GM21825 (cell line): ENCODE measurements around the gene ITGA5.

Source experiments
- ATAC-seq: cut with Tn5 transposase; IDR thresholded peaks from one replicate; pipeline ENCODE4 v1.9.1; 2021; ENCODE audit warnings: mild to moderate bottlenecking, moderate library complexity; ENCODE audit not compliant: unreplicated experiment

ITGA5 gene

DNA sequence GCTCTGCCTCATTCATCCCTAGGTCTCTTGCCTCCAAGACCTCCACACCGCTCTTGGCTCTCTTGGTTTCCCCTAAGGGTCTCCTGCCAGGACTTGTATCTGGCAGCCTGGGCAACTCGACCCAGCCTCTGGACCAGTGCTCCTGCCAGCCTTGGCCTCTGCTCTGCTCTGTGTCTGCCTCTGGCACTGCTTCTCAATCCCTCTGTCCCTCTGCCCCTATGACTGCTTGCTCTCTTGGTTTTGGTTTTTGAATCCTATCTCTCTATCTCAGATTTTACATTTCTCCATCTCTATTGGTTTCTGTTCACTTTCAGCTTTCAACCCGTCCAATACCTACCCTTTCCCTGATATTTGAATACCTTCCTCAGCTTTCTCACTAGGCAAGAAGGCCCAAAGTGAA, 6.3 kb downstream of the ITGA5 start:
- no peak for ATAC-seq

GRCh38 chr12:54412348-54412747, 6.7 kb downstream of the ITGA5 start:
- no peak for ATAC-seq

DNA sequence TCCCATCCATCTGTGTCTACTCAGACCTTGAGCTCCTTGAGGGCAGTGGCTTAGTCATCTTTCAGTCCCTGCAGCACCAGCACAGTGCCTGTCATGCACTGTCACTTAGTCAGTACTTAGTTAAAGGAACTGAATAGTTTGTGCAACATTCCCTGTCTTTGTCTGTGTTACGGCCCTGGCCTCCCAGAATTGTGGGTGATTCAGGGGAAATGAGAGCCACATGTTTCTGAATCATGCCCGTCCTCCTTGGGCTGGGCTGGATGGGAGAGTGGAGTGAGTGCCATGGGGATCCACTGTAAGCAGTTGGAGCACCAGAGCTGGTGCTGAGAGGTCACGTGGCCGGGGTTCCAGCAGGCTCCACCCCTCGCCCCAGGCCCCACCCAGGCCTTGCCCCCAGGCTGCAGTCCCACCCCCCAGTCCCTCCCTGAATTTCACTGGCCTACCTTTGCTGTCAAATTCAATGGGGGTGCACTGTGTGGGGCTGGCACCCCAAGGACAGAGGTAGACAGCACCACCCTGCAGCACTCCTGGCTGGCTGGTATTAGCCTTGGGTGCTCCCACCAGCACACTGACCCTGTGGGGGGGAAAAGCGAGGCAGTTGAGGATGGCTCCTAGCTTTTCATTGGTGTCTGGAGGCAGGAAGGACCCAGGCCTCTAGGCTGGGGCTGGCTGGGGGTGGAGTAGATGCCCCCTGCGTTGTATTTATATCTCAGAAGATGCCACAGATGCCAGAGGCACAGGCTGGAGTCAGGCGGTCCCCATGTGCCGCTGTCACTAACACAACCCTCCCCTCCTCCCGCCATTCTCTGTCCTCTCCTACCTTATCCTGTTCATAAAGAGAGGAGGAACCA, 7.5 kb downstream of the ITGA5 start:
- ATAC-seq = no peak

GRCh38 chr12:54409267-54409666, 9.8 kb downstream of the ITGA5 start:
- ATAC-seq = no peak

- no peak for ATAC-seq
Observed at GRCh38 chr12:54407183-54407905, 11.7 kb downstream of the ITGA5 start.

GRCh38 chr12:54405573-54405972, 13.5 kb downstream of the ITGA5 start:
- no peak for ATAC-seq

DNA sequence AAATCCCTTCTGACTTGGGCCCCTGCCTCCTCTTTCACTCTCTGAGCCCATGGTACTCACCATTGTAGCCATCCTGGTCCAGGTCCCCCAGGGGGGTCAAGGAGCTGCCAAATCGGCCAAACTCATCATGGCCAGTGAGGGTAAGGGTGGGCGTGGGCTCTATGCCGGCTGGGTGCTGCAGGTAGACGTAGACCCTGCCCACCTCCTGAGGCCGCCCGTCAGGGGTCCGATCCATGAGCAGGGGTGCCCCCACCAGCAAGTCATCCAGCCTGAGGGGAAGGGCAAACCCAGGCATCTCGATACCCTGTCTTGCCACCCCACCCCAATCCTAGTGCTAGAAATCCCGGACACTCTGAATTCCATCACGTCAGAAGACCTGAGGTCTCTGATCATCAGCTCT, 14.0 kb downstream of the ITGA5 start:
- ATAC-seq = no peak

DNA sequence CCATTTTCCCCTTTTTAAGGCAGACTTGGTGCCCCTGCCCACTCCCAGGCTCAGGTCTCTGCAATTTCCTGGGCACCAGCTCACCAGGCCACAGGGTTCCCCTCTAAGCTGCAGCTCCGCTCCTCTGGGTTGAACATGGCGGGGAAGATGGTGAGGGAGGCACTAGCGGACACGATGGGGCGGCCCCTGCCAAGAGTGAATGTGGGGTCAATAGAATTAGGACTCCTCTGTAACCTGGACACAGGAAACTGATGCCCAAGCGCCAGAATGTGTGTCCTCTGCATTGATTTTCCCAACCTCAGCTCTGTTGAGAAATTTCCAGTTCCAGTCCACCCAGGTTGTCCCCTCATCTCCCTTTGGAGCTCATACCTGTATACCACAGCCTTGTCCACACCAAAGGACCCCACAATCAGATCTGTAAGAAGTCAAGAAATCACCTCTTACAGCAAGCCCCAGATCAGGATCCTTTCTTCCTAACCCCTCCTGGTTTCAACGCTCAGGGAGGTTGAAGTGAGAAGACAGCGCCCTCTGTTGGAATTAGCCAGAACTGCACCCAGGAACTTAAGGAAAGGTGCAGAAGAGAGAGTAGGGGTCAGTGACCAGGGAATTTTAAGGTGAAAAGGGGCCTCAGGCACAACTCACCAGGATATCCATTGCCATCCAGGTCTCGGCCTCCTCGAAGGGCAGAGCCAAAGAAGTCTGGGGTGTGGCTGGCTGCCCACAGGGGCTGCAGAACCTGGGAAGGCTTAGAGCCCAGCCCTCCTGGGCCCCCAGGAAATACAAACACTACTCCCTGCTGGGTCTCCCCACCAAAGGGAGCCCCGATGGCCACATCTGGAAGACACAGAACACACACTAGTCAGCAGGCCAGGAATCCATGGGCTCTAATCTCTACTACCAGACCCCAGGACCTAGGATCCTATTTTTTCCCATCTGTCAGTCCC, 14.7 kb downstream of the ITGA5 start:
- ATAC-seq = no peak

DNA sequence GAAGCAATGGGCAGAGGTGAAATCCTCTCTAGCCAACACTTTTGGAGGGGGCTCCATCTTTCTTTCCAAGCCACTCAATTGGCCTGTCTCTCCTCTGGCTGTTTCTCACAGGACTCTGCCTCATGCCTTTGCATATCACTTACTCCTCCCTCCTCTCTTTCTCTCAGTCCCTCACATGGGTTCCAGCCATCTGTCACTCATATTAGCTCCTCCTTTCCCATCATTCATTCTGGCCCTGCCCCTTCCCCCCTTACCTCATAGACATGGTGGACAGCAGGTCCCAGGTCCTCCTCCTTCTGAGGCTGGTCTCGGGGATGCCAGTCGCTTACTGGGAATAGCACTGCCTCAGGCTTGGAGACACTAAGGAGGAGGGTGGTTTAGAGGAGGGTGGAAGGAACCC, 17.9 kb downstream of the ITGA5 start:
- ATAC-seq = no peak

- peak; percentile 50 for ATAC-seq
Observed at GRCh38 chr12:54398995-54399793, 19.9 kb downstream of the ITGA5 start.

DNA sequence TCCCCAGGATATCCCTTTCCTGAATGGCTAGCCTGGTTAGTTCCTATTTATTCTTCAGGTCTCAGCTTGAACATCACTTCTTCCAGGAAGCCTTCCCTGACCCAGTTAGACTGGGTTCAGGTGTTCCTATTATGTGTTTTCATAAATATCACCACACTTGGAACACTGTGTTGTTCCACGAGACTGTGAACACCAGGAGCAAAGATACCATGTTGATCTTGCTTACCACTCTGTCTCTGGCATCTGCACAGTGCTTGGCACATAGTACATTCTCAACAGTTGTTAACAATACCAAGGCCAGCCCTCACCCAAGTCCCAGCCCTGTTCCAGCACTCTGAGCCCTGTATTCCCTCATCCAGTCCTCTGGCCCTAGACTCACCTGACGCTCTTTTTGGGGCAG, 20.8 kb downstream of the ITGA5 start:
- no peak for ATAC-seq

DNA sequence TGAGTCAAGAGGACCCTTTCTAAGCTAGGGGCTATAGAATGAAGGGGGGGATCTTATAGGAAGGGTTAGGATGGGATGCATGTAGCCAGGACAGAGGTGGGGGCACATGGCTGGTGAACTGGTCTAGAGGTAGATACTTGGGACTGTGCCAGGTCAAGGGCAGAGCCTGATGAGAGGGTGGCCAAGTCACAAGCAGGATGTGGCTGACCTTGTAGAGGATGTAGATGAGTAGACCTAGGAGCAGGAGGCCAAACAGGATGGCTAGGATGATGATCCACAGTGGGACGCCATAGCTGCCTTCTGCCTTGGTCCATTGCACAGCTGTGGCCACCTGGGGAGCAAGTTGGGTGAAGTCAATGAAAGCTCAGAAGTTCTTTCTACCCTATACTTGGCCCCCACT, 21.9 kb downstream of the ITGA5 start:
- no peak for ATAC-seq

DNA sequence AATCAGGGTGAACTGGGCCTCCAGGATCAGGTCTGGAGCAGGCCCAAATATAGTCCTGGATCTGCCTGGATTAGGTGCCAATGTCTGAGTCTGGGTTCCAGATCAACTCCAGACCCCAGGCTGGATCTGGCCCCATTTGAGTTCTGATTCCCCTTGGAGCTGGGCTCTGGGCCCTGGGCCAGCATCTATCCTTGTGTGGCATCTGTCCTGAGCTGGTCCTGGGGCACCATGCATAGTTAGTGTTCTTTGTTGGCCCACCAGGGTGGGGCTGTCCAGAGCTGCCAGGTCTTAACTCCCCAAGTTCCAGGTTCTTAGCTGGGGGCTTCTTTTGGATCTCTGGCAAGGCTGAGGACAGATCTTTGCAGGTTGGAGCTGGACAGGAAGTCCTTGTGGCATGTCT, 23.5 kb downstream of the ITGA5 start:
- ATAC-seq = no peak

DNA sequence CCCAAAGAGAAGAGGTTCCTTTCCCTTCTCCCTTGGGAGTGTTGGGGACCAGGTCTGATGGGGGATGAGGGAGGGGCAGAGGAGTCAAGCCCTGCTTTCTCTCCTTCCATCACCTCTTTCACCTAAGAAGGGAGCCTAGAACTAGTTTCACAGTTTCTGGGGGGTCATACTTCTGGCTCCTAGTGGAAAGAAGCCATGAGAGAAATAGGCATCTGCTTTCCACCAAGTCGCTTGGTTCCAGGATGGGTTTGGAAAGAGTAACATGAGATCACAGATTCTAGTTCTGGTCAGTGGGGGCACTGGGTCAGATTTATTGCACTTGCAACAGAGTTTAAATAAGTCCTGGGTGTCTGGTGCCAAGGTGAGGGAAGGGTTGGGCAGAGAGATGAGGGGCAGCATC, 24.1 kb downstream of the ITGA5 start:
- ATAC-seq = no peak

DNA sequence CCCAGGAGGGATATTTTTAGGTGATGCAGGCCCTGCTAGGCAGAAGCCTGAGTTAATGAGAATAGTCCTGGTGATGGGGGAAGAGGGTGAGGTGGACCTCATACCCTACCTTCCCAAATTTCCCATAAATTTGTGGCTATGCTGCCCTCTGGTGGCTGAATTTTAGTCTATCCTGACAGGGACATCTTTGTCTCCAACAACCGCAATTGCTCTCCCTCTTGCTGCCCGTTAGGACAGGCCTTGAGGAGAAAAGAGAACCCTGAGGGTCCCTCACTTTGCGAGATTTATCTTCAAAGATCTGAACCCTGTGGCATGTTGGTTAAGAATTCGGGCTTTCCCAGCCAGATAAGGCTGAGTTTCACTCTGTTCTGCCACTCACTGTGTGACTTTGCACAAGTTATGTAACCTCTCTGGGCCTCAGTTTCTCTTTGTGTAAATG, 24.8 kb downstream of the ITGA5 start:
- no peak for ATAC-seq

DNA sequence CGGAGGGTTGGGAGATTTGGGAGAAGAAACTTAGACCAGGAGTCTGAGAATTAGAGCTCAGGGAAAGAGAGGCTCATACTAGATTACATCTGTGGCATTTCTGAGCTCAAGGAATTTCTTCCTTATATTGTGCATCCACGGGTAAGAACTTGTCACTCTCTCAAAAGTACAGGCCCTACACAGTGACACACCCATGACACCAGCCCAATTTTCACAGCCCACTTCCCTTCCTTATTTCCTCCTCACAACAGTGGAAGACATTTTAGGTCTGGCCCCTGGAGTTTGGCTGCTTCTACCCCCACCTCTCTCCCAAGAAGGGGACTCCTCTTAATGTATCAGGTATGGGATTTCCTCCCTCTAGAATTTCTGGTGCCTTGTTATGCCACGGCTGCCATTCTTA, 25.3 kb downstream of the ITGA5 start:
- ATAC-seq = no peak

DNA sequence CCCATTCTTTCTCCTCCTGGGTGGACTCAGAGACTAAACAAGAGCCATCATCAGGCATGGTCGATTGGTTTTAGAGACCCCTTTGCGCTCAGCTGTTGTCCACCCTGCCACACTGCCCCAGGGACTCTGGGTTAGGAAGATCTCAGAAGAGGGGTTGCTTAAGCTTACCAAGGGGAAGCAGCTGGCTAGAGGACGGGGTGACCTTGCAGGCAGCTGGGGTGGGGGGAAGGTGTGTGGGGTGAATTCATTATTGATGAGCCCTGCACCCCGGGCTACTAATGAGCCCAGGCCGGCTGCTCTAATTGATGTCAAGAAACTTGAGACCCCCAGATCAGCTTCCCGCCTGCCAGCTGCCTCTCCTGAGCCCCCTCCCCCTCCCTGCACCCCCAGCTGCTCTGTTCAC, 25.9 kb downstream of the ITGA5 start:
- no peak for ATAC-seq

- no peak for ATAC-seq
Observed at GRCh38 chr12:54392485-54393206, 26.4 kb downstream of the ITGA5 start.

DNA sequence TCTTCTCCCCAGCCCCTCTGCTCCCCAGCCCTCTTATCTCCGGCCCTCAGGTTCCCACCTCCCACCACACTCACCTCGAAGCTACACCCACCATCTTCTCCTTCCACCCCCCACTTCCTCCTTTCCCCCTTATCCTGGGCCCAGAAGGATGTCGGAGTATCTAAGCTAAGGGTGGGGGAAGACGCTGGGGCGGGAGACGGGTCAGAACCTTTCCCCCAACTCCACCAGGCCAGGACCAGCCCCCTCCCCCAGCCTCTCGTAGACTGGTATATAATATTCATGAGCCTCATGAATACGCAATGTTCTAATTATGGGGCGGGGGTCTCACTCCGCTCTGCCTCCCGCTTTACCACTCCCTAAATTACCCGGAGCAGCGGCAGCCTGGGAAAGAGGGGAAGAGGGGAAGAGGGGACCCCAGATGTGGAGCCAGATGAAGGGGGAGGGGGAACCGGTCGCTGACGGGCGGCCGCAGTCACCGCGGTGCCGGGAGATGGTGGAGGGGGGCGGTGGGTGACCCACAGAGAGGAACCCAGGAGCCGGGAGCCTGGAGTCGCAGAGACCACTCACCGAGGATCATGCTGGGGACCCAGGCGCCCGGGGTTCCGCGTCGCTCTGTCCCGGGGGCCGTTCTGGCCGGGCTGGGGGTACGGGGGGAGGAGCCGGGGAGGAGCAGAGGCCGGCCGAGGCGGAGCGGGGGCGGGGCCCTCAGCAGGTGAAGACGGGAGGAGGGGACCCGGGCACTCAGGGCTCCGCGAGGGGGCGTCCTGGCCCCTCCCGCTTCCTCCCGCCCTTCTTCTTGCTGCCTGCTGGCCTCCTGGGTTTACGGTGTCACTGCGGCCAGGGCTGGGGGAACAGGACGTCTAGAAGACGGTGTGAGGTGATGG, 28.2 kb downstream of the ITGA5 start:
- ATAC-seq = no peak
